Esophagus muscularis mucosa (tissue), 4 donors: ENCODE data around the gene UNC5CL. TPM values are rescaled to one million over a fixed set of nuclear protein-coding genes. Genes with fewer than 3 reads are reported as not detected.
"Not testable (repeated sequence)": the region's sequence is repeated elsewhere in the genome, so short reads cannot be mapped to it uniquely, and the experiment has no call there.

Experiments
- DNase-seq: peaks from one replicate; pipeline ENCODE4 v3.0.0-alpha.2; 2017; ENCODE audit errors: extremely low spot score
- H3K27ac ChIP-seq, 4 donors: fragments of 200-600 bp; sonication (generic); replicated peaks in 1 of 4; 1 replicate in 3 of 4; 2 replicates in 1 of 4; pipeline ENCODE4 v1.5.1; 2016 to 2019; ENCODE audit warnings: mild to moderate bottlenecking in 1 of 4
- H3K27me3 ChIP-seq, 4 donors: fragments of 200-600 bp; sonication (generic); one replicate each; pipeline versions ENCODE4 v1.5.1 to v1.6.0; 2016 to 2019
- H3K36me3 ChIP-seq, 4 donors: fragments of 200-600 bp; sonication (generic); one replicate each; pipeline ENCODE4 v1.5.1; 2016 to 2019
- H3K4me1 ChIP-seq, 4 donors: fragments of 200-600 bp; sonication (generic); one replicate each; pipeline ENCODE4 v1.5.1; 2016 to 2019
- H3K4me3 ChIP-seq, 4 donors: fragments of 200-600 bp; sonication (generic); 1 replicate in 2 of 4; 2 replicates in 2 of 4; pipeline ENCODE4 v1.5.1; 2016 to 2019; ENCODE audit warnings: mild to moderate bottlenecking in 4 of 4, moderate library complexity in 1 of 4
- H3K9me3 ChIP-seq, 4 donors: fragments of 200-600 bp; sonication (generic); 1 replicate in 3 of 4; 2 replicates in 1 of 4; pipeline ENCODE4 v1.5.1; 2016 to 2019
- EP300 ChIP-seq: sonication (generic); formaldehyde crosslinking; IDR thresholded peaks from one replicate; pipeline ENCODE4 v1.6.1; 2017; ENCODE audit warnings: antibody characterized with exemption
- POLR2A ChIP-seq: fragments of 450-650 bp; IDR thresholded peaks from one replicate; pipeline ENCODE4 v1.6.1; 2017; ENCODE audit warnings: antibody characterized with exemption, moderate library complexity, mild to moderate bottlenecking, low read depth
- POLR2AphosphoS5 ChIP-seq, 2 donors: sonication (generic); formaldehyde crosslinking; IDR thresholded peaks; one replicate each; pipeline ENCODE4 v1.6.1; 2017; ENCODE audit warnings: antibody characterized with exemption in 2 of 2
- WGBS: methylation state at CpG from one replicate; pipeline ENCODE4 v1.1.5; 2018; 5-methylcytosine and 5-hydroxymethylcytosine counted together
- intact Hi-C: fragments of 100-400 bp; cut with DNase I; formaldehyde crosslinking; loops from one replicate; pipeline ENCODE4 v1.15.1; 2023
- total RNA-seq, 4 donors: library from RNA; depleted of rRNA; stranded (reverse); fragments of >200 nt; gene quantifications; one replicate each; pipeline versions ENCODE4 v1.1.0 to v1.2.1, GENCODE V29; 2016
- TF ChIP-seq, protein P1 (sequence below), 3 experiments: fragments of 200-600 bp in 2 of 3; fragments of 450-650 bp in 1 of 3; sonication (generic) in 2 of 3; IDR thresholded peaks; one replicate each; pipeline ENCODE4 v1.5.1; 2017 to 2019; ENCODE audit warnings: antibody characterized with exemption in 3 of 3, mild to moderate bottlenecking in 2 of 3, moderate library complexity in 1 of 3

Gene UNC5CL
- total RNA-seq, 4 donors from 2014 or later, result 0.33 to 0.83 (median 0.60) TPM

DNA sequence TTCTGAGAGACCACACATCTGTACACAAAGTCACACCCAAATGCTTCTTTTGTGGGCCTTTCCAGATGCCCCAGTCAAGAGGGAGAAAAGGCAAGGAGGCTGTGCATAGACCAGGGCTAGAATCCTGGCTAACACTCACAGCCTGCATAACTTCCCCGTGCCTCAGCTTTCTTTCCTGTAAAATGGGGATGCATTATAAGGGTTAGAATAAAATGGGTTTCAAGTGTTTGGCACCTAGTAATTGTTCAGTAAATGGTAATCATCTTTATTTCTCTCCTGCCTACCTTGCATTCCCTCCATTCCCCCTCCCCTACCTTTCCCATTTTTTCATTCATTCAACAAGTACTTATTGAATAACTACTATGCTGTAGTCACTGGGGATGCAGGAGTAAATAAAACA is 29.4 kb downstream of the UNC5CL start:
- 92% methylated on average over 1 of the region's 1 CpG for WGBS
- H3K9me3 ChIP-seq, result no peaks in the 10 kb centered on the region
- TF ChIP-seq POLR2A (no peak), POLR2AphosphoS5 (IDR thresholded peaks at IDR 0.05) (no peak), EP300 (no peak)
- TF ChIP-seq, protein P1, sequence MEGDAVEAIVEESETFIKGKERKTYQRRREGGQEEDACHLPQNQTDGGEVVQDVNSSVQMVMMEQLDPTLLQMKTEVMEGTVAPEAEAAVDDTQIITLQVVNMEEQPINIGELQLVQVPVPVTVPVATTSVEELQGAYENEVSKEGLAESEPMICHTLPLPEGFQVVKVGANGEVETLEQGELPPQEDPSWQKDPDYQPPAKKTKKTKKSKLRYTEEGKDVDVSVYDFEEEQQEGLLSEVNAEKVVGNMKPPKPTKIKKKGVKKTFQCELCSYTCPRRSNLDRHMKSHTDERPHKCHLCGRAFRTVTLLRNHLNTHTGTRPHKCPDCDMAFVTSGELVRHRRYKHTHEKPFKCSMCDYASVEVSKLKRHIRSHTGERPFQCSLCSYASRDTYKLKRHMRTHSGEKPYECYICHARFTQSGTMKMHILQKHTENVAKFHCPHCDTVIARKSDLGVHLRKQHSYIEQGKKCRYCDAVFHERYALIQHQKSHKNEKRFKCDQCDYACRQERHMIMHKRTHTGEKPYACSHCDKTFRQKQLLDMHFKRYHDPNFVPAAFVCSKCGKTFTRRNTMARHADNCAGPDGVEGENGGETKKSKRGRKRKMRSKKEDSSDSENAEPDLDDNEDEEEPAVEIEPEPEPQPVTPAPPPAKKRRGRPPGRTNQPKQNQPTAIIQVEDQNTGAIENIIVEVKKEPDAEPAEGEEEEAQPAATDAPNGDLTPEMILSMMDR (IDR thresholded peaks at IDR 0.05), result no peak
- no peak overlapping the region for H3K4me3 ChIP-seq
- no peaks in the 10 kb centered on the region for H3K36me3 ChIP-seq
- H3K27ac ChIP-seq, result no peak overlapping the region
- DNase-seq, result no peak
- no peaks in the 10 kb centered on the region for H3K4me1 ChIP-seq
- no peaks in the 10 kb centered on the region for H3K27me3 ChIP-seq
- intact Hi-C loops, result no loop called here

DNA sequence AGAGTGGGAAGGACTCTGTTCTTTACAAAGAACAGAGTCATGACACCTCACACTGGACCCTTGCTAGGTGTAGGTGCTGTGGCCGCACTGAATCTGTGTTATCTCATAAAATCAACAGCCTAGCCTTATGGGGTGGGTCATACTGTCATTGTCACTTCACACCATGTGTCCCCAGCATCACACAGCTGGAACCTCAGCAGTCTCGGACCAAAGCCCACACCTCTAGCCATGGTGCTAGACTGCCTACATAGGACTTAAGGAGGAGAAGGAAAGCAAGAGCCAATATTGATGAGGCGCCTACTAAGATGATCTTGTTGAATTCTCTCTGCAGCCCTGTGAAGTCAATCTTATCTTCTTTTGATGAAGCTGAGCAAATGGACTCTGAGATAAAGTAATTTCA is 31.0 kb downstream of the UNC5CL start:
- Histone ChIP-seq H3K4me3 (no peak overlapping the region), H3K4me1 (no peaks in the 10 kb centered on the region), H3K9me3 (no peaks in the 10 kb centered on the region), H3K36me3 (no peaks in the 10 kb centered on the region), H3K27me3 (no peaks in the 10 kb centered on the region), H3K27ac (no peak overlapping the region)
- 94% methylated on average over 3 of the region's 3 CpGs for WGBS
- TF ChIP-seq EP300, result no peak
- TF ChIP-seq, protein P1 (IDR thresholded peaks at IDR 0.05), result no peak
- no peak for TF ChIP-seq POLR2AphosphoS5 (IDR thresholded peaks at IDR 0.05)
- TF ChIP-seq POLR2A, result no peak
- DNase-seq, result no peak
- intact Hi-C loops, result no loop called here

- not testable (repeated sequence) for H3K36me3 ChIP-seq, DNase-seq, H3K4me1 ChIP-seq, H3K27ac ChIP-seq, H3K9me3 ChIP-seq, H3K27me3 ChIP-seq, H3K4me3 ChIP-seq
- 95% methylated on average over 4 of the region's 4 CpGs for WGBS
- intact Hi-C loops, result loop anchor here (2.0 kb wide), 1 partner anchor 60 kb away; no protein-coding TSS in a partner anchor
Observed at GRCh38 chr6:41006980-41007379, 32.0 kb downstream of the UNC5CL start.

DNA sequence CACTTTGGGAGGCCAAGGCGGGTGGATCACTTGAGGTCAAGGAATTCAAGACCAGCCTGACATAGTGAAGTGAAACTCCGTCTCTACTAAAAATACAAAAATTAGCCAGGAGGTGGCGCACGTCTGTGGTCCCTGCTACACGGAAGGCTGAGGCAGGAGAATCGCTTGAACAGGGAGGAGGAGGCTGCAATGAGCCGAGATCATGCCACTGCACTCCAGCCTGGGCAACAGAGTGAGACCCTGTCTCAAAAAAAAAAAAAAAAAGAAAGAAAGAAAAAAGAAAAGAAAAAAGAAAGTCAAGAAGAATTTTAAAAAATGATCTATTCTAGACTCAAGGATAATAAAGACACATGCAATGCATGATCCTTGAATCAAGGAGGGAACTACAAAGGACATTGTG is 32.8 kb downstream of the UNC5CL start:
- WGBS, result 20% methylated on average over 7 of the region's 7 CpGs
- TF ChIP-seq, protein P1 (IDR thresholded peaks at IDR 0.05), result peak; percentile 54 to 69 (median 64)
- not testable (repeated sequence) for H3K4me1 ChIP-seq, H3K9me3 ChIP-seq, H3K36me3 ChIP-seq, H3K27ac ChIP-seq, H3K27me3 ChIP-seq, H3K4me3 ChIP-seq
- peak; percentile 94 for DNase-seq
- intact Hi-C loops, result loop anchor here (2.0 kb wide), 1 partner anchor 61 kb away; no protein-coding TSS in a partner anchor

DNA sequence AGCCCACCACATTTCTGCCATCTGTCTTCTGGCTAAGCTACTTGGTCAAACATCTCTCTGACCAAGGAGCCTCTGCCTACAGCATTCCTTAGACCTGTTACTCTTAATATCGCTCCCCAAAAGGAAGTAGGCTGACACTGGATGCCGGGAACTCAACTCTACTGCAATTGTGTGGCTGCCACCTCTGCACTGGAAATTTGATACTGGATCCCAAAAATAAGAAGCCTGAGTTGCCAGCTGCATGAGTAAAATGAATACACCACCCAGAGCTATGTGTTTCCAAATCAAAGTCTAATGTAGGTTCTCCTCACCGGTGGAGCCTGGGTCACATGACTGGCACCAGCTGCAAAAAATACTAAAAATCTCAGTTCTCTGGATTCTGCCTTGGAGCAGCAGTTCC is 36.9 kb downstream of the UNC5CL start:
- intact Hi-C loops, result no loop called here
- Histone ChIP-seq H3K4me3 (no peak overlapping the region), H3K27me3 (no peaks in the 10 kb centered on the region), H3K36me3 (no peaks in the 10 kb centered on the region), H3K27ac (no peak overlapping the region), H3K4me1 (peaks cover 7 to 13% (median 9%) of the 10 kb centered on the region in 4 donors), H3K9me3 (no peaks in the 10 kb centered on the region)
- no peak for TF ChIP-seq EP300
- TF ChIP-seq, protein P1 (IDR thresholded peaks at IDR 0.05), result no peak
- no peak for TF ChIP-seq POLR2A
- no peak for TF ChIP-seq POLR2AphosphoS5 (IDR thresholded peaks at IDR 0.05)
- 93% methylated on average over 3 of the region's 3 CpGs for WGBS
- no peak for DNase-seq
